Stimulated activated CD4-positive, alpha-beta T cell treated with anti-CD3 and anti-CD28 coated beads, Interleukin-4, amount 100 ng/mL, for 4 hours (primary cell): ENCODE measurements around the gene RALBP1.
A peak's percentile ranks its signal among the peaks of the same experiment; 100 is the strongest.
"Not testable (repeated sequence)": the region's sequence is repeated elsewhere in the genome, so short reads cannot be mapped to it uniquely, and the experiment has no call there.

Experiments used
- DNase-seq, 2 experiments: peaks; one replicate each; pipeline ENCODE4 v3.0.0-alpha.2; 2020

Gene RALBP1

GRCh38 chr18:9474983-9475642, at the start of gene RALBP1:
RALBP1 (plus strand) TSS chr18:9475513; CDS start chr18:9513046, 37,533 bp downstream.
- peak; percentile 96 to 98 for DNase-seq

GRCh38 chr18:9426753-9427152, 48.6 kb upstream of the RALBP1 start:
- no peak for DNase-seq

GRCh38 chr18:9428301-9428706, 47.0 kb upstream of the RALBP1 start:
- DNase-seq, result no peak

GRCh38 chr18:9428862-9429661, 46.3 kb upstream of the RALBP1 start:
- no peak for DNase-seq

GRCh38 chr18:9429662-9429993, 45.7 kb upstream of the RALBP1 start:
- no peak for DNase-seq

- DNase-seq, result not testable (repeated sequence)
Measured at GRCh38 chr18:9430315-9430714, 45.0 kb upstream of the RALBP1 start.

GRCh38 chr18:9431296-9431695, 44.0 kb upstream of the RALBP1 start:
- no peak for DNase-seq

GRCh38 chr18:9433122-9433521, 42.2 kb upstream of the RALBP1 start:
- DNase-seq, result not testable (repeated sequence)

GRCh38 chr18:9433671-9434121, 41.6 kb upstream of the RALBP1 start:
- DNase-seq, result no peak

- DNase-seq, result no peak
Measured at GRCh38 chr18:9434122-9434701, 41.1 kb upstream of the RALBP1 start.

GRCh38 chr18:9435041-9435440, 40.3 kb upstream of the RALBP1 start:
- no peak for DNase-seq

- DNase-seq, result no peak
Measured at GRCh38 chr18:9436206-9436929, 38.9 kb upstream of the RALBP1 start.

- no peak for DNase-seq
Measured at GRCh38 chr18:9437021-9437437, 38.3 kb upstream of the RALBP1 start.

- DNase-seq, result no peak
Measured at GRCh38 chr18:9437672-9438071, 37.6 kb upstream of the RALBP1 start.

- no peak for DNase-seq
Measured at GRCh38 chr18:9441061-9441460, 34.3 kb upstream of the RALBP1 start.

GRCh38 chr18:9444549-9444948, 30.8 kb upstream of the RALBP1 start:
- no peak for DNase-seq

GRCh38 chr18:9446839-9447238, 28.5 kb upstream of the RALBP1 start:
- no peak for DNase-seq

GRCh38 chr18:9447334-9447733, 28.0 kb upstream of the RALBP1 start:
- DNase-seq, result no peak

- no peak for DNase-seq
Measured at GRCh38 chr18:9449600-9450414, 25.5 kb upstream of the RALBP1 start.

GRCh38 chr18:9450920-9451319, 24.4 kb upstream of the RALBP1 start:
- not testable (repeated sequence) for DNase-seq

GRCh38 chr18:9453283-9453682, 22.0 kb upstream of the RALBP1 start:
- DNase-seq, result no peak

- DNase-seq, result no peak
Measured at GRCh38 chr18:9454061-9454703, 21.1 kb upstream of the RALBP1 start.
